ENCODE results near the gene AKT1S1.
A peak's percentile ranks its signal among the peaks of the same experiment; 100 is the strongest.

AKT1S1 gene

GRCh38 chr19:49862391-49863253 lies 14.5 kb downstream of the AKT1S1 start:
- TF ChIP-seq PAX5 (IDR thresholded peaks at IDR 0.05; ENCODE audit: insufficient read depth, low read length, severe bottlenecking) (no peak), POLR2A (IDR thresholded peaks at IDR 0.05; ENCODE audit: low read depth, low read length) (no peak), POU2F2 (IDR thresholded peaks at IDR 0.05; ENCODE audit: low read depth, low read length) (no peak), SPI1 (IDR thresholded peaks at IDR 0.05; ENCODE audit: low read depth, low read length) (no peak), TAF1 (IDR thresholded peaks at IDR 0.05; ENCODE audit: low read depth, low read length) (no peak), POLR2AphosphoS5 (IDR thresholded peaks at IDR 0.05; ENCODE audit: low read depth, low read length) (no peak)
- FAIRE-seq (no peak), DNase-seq (ENCODE audit: insufficient read length, low spot score) (no peak)

- FAIRE-seq = no peak
- TF ChIP-seq POLR2A (IDR thresholded peaks at IDR 0.05; ENCODE audit: low read depth, low read length) (no peak), POLR2AphosphoS5 (IDR thresholded peaks at IDR 0.05; ENCODE audit: low read depth, low read length) (0 out of 2 replicates have a peak, but pooled peaks have one; percentile 25)
These were observed 15.4 kb downstream of the AKT1S1 start for GRCh38 chr19:49861541-49862378.

GRCh38 chr19:49861107-49861506 lies 16.0 kb downstream of the AKT1S1 start:
- TF ChIP-seq POLR2A (IDR thresholded peaks at IDR 0.05; ENCODE audit: low read depth, low read length) (no peak), PAX5 (IDR thresholded peaks at IDR 0.05; ENCODE audit: insufficient read depth, low read length, severe bottlenecking) (no peak), POU2F2 (IDR thresholded peaks at IDR 0.05; ENCODE audit: low read depth, low read length) (no peak), SPI1 (IDR thresholded peaks at IDR 0.05; ENCODE audit: low read depth, low read length) (no peak), POLR2AphosphoS5 (IDR thresholded peaks at IDR 0.05; ENCODE audit: low read depth, low read length) (no peak), TAF1 (IDR thresholded peaks at IDR 0.05; ENCODE audit: low read depth, low read length) (no peak)
- FAIRE-seq (no peak), DNase-seq (ENCODE audit: insufficient read length, low spot score) (no peak)

More at GRCh38 chr19:49861541-49862378, 15.4 kb downstream of the AKT1S1 start:
- no peak for DNase-seq (ENCODE audit: insufficient read length, low spot score)

GRCh38 chr19:49860336-49861102 lies 16.6 kb downstream of the AKT1S1 start:
- no peak for DNase-seq (ENCODE audit: insufficient read length, low spot score)
- TF ChIP-seq POLR2A (IDR thresholded peaks at IDR 0.05; ENCODE audit: low read depth, low read length) (0 out of 2 replicates have a peak, but pooled peaks have one; percentile 25), POU2F2 (IDR thresholded peaks at IDR 0.05; ENCODE audit: low read depth, low read length) (no peak), POLR2AphosphoS5 (IDR thresholded peaks at IDR 0.05; ENCODE audit: low read depth, low read length) (no peak)
- no peak for FAIRE-seq

GRCh38 chr19:49859682-49860335 lies 17.3 kb downstream of the AKT1S1 start:
- TF ChIP-seq SPI1 (IDR thresholded peaks at IDR 0.05; ENCODE audit: low read depth, low read length) (no peak), TAF1 (IDR thresholded peaks at IDR 0.05; ENCODE audit: low read depth, low read length) (no peak), POLR2A (IDR thresholded peaks at IDR 0.05; ENCODE audit: low read depth, low read length) (no peak), POLR2AphosphoS5 (IDR thresholded peaks at IDR 0.05; ENCODE audit: low read depth, low read length) (no peak; the same call in 1 of the 2 replicates)
- FAIRE-seq (no peak), DNase-seq (ENCODE audit: insufficient read length, low spot score) (no peak)

- FAIRE-seq (no peak), DNase-seq (ENCODE audit: insufficient read length, low spot score) (no peak)
- TF ChIP-seq POLR2AphosphoS5 (IDR thresholded peaks at IDR 0.05; ENCODE audit: low read depth, low read length) (no peak; the same call in none of the 2 replicates), PAX5 (IDR thresholded peaks at IDR 0.05; ENCODE audit: insufficient read depth, low read length, severe bottlenecking) (no peak), SPI1 (IDR thresholded peaks at IDR 0.05; ENCODE audit: low read depth, low read length) (no peak), TAF1 (IDR thresholded peaks at IDR 0.05; ENCODE audit: low read depth, low read length) (no peak), POU2F2 (IDR thresholded peaks at IDR 0.05; ENCODE audit: low read depth, low read length) (no peak)
These were observed 18.8 kb downstream of the AKT1S1 start for GRCh38 chr19:49858088-49858985.

GRCh38 chr19:49857838-49858087 lies 19.4 kb downstream of the AKT1S1 start:
- FAIRE-seq (no peak), DNase-seq (ENCODE audit: insufficient read length, low spot score) (no peak)
- no peak for TF ChIP-seq POLR2AphosphoS5 (IDR thresholded peaks at IDR 0.05; ENCODE audit: low read depth, low read length)
- TF ChIP-seq TAF1 (IDR thresholded peaks at IDR 0.05; ENCODE audit: low read depth, low read length) = no peak
- no peak for TF ChIP-seq SPI1 (IDR thresholded peaks at IDR 0.05; ENCODE audit: low read depth, low read length)
- no peak for TF ChIP-seq POLR2A (IDR thresholded peaks at IDR 0.05; ENCODE audit: low read depth, low read length)
- no peak for TF ChIP-seq POU2F2 (IDR thresholded peaks at IDR 0.05; ENCODE audit: low read depth, low read length)
- no peak for TF ChIP-seq PAX5 (IDR thresholded peaks at IDR 0.05; ENCODE audit: insufficient read depth, low read length, severe bottlenecking)

- no peak for DNase-seq (ENCODE audit: insufficient read length, low spot score)
- no peak for FAIRE-seq
- TF ChIP-seq POLR2A (IDR thresholded peaks at IDR 0.05; ENCODE audit: low read depth, low read length) (no peak), POLR2AphosphoS5 (IDR thresholded peaks at IDR 0.05; ENCODE audit: low read depth, low read length) (peak; percentile 15; the same call in 1 of the 2 replicates)
These were observed 19.9 kb downstream of the AKT1S1 start for GRCh38 chr19:49857061-49857837.

Measured in GM12891 (cell line).